Neural cell (in vitro differentiated cells): ENCODE data around the gene STK40. TPM values are rescaled to one million over a fixed set of nuclear protein-coding genes. Genes with fewer than 3 reads are reported as not detected.

Source experiments
- H2AFZ ChIP-seq: fragments of 200-600, 300-800 bp; sonication (generic), shearing (Covaris generic); 2 replicates; pipeline ENCODE4 v1.6.0; 2014; ENCODE audit warnings: low read depth, mild to moderate bottlenecking, antibody characterized with exemption, low read length, moderate library complexity
- H3F3A ChIP-seq: fragments of 200-600 bp; shearing (Covaris generic); 2 replicates; pipeline ENCODE4 v1.6.1; 2016; ENCODE audit warnings: mild to moderate bottlenecking, moderate library complexity, mixed read lengths, antibody characterized with exemption, low read length; ENCODE audit not compliant: insufficient read depth, poor library complexity, severe bottlenecking
- H3K27ac ChIP-seq: fragments of 200-600, 300-800 bp; sonication (generic), shearing (Covaris generic); 2 replicates; pipeline ENCODE4 v1.5.1; 2014; ENCODE audit warnings: mild to moderate bottlenecking, low read length, moderate library complexity
- H3K27me3 ChIP-seq: fragments of 300-800, 200-600 bp; sonication (generic), shearing (Covaris generic); 2 replicates; pipeline ENCODE4 v1.6.0; 2014; ENCODE audit warnings: mild to moderate bottlenecking, low read depth, low read length, moderate library complexity; ENCODE audit not compliant: insufficient read depth
- H3K36me3 ChIP-seq: fragments of 300-800, 200-600 bp; sonication (generic), shearing (Covaris generic); 2 replicates; pipeline ENCODE4 v1.5.1; 2014; ENCODE audit warnings: mild to moderate bottlenecking, antibody characterized with exemption, low read length, moderate library complexity; ENCODE audit not compliant: insufficient read depth
- H3K4me2 ChIP-seq: fragments of 300-800, 200-600 bp; sonication (generic), shearing (Covaris generic); 2 replicates; pipeline ENCODE4 v1.6.0; 2014; ENCODE audit warnings: mild to moderate bottlenecking, low read length
- H3K4me3 ChIP-seq: fragments of 300-800, 200-600 bp; sonication (generic), shearing (Covaris generic); 2 replicates; pipeline ENCODE4 v1.5.1; 2014; ENCODE audit warnings: mild to moderate bottlenecking, low read length, moderate library complexity
- H3K79me2 ChIP-seq: fragments of 200-600 bp; shearing (Covaris generic); replicated peaks from 2 replicates; pipeline ENCODE4 v1.6.0; 2014; ENCODE audit warnings: mild to moderate bottlenecking, low read length, moderate library complexity; ENCODE audit not compliant: insufficient read depth
- H3K9ac ChIP-seq: fragments of 300-800, 200-600 bp; sonication (generic), shearing (Covaris generic); 2 replicates; pipeline ENCODE4 v1.6.1; 2016; ENCODE audit warnings: mild to moderate bottlenecking, low read length, mixed read lengths
- H3K9me2 ChIP-seq: fragments of 200-600 bp; shearing (Covaris generic); 2 replicates; pipeline ENCODE4 v1.6.1; 2016; ENCODE audit warnings: mild to moderate bottlenecking, low read length, mixed read lengths; ENCODE audit not compliant: insufficient read depth
- H3K9me3 ChIP-seq: fragments of 200-600, 300-800 bp; sonication (generic), shearing (Covaris generic); 2 replicates; pipeline ENCODE4 v1.6.1; 2016; ENCODE audit warnings: mild to moderate bottlenecking, mixed run types, low read length, moderate library complexity, mixed read lengths
- H4K20me1 ChIP-seq: fragments of 200-600 bp; shearing (Covaris generic); 2 replicates; pipeline ENCODE4 v1.6.1; 2016; ENCODE audit warnings: mild to moderate bottlenecking, mixed run types; ENCODE audit not compliant: insufficient read depth
- EP300 ChIP-seq: fragments of 450-650 bp; conservative IDR thresholded peaks from 2 replicates; pipeline ENCODE4 v1.6.1; 2014; ENCODE audit warnings: antibody characterized with exemption, mild to moderate bottlenecking, moderate library complexity; ENCODE audit not compliant: poor library complexity, severe bottlenecking
- EZH2 ChIP-seq: fragments of 200-600, 300-800 bp; shearing (Covaris generic), sonication (generic); IDR thresholded peaks from 2 replicates; pipeline ENCODE4 v1.6.1; 2014; ENCODE audit warnings: antibody characterized with exemption, low read length, borderline replicate concordance, mild to moderate bottlenecking; ENCODE audit not compliant: insufficient read depth, poor library complexity, severe bottlenecking
- MXI1 ChIP-seq: fragments of 450-650 bp; conservative IDR thresholded peaks from 2 replicates; pipeline ENCODE4 v1.6.1; 2014; ENCODE audit warnings: antibody characterized with exemption, mild to moderate bottlenecking; ENCODE audit not compliant: poor library complexity, severe bottlenecking
- POLR2AphosphoS5 ChIP-seq: IDR thresholded peaks from 2 replicates; pipeline ENCODE4 v1.6.1; 2012
- RAD21 ChIP-seq: fragments of 450-650 bp; conservative IDR thresholded peaks from 2 replicates; pipeline ENCODE4 v1.6.1; 2014; ENCODE audit warnings: antibody characterized with exemption, mild to moderate bottlenecking, moderate library complexity
- SMC3 ChIP-seq: fragments of 450-650 bp; conservative IDR thresholded peaks from 2 replicates; pipeline ENCODE4 v1.6.1; 2014; ENCODE audit warnings: antibody characterized with exemption, mild to moderate bottlenecking, moderate library complexity; ENCODE audit not compliant: poor library complexity
- TAF1 ChIP-seq: IDR thresholded peaks from 2 replicates; pipeline ENCODE4 v1.6.1; 2012; ENCODE audit warnings: low read depth
- polyA plus RNA-seq: library from polyadenylated mRNA; depleted of rRNA; stranded (reverse); fragments of >200 nt; gene quantifications from 2 replicates; pipeline ENCODE4 v1.2.3, GENCODE V29; 2014
- TF ChIP-seq, protein P1 (sequence below): fragments of 450-650 bp; IDR thresholded peaks from 2 replicates; pipeline ENCODE4 v1.5.1; 2014; ENCODE audit warnings: antibody characterized with exemption, mild to moderate bottlenecking, moderate library complexity; ENCODE audit not compliant: poor library complexity, severe bottlenecking
- TF ChIP-seq, protein P2 (sequence below): IDR thresholded peaks from 2 replicates; pipeline ENCODE4 v1.6.1; 2012; ENCODE audit warnings: borderline replicate concordance

STK40 gene
- polyA plus RNA-seq, 1 donor from 2014 or later: 8.4 TPM

DNA sequence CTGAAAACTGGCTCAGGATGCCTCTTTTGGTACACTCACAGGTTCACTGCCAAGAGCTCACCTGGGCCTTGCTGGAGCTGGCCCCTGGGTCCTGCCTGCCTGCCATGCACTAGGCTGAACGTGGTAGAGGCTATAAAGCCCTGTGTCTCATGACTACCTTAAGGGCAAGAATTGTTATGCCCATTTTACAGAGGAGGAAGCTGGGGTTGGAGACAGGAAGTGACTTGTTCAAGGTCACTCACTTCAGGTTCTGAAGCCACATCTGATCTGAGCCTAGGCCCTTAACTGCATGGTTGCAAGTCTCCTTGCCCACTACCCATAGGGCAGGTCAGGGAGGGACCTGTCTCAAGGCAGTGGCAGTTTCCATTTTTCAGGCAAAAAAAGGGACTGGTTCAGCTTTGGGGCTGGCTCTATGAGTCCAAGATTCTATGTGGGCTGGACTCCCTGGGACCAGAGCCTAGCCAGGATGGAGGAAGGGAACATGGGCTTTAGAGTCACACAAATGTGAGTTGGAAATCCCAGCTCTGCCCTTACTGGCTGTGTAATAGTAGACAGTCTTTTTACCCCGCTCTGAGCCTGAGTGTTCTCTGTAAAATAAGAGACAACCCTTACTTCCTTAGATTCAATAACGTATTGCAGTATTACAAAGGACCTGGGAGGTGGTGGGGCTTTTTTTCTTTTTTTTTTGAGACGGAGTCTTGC lies 7.8 kb downstream of the STK40 start:
- no peaks in the 10 kb centered on the region for H3K36me3 ChIP-seq
- H3F3A ChIP-seq: no peaks in the 10 kb centered on the region
- H3K4me3 ChIP-seq: no peak overlapping the region
- no peak overlapping the region for H3K27ac ChIP-seq
- no peak overlapping the region for H2AFZ ChIP-seq
- H3K9me3 ChIP-seq: no peaks in the 10 kb centered on the region
- H4K20me1 ChIP-seq: peaks cover 2% of the 10 kb centered on the region
- H3K9me2 ChIP-seq: no peaks in the 10 kb centered on the region
- peaks cover 21% of the 10 kb centered on the region for H3K79me2 ChIP-seq
- H3K4me2 ChIP-seq: no peak overlapping the region
- TF ChIP-seq MXI1 (no peak), POLR2AphosphoS5 (no peak), EZH2 (no peak), TAF1 (no peak), SMC3 (no peak), EP300 (no peak), RAD21 (no peak)
- TF ChIP-seq, protein P1, sequence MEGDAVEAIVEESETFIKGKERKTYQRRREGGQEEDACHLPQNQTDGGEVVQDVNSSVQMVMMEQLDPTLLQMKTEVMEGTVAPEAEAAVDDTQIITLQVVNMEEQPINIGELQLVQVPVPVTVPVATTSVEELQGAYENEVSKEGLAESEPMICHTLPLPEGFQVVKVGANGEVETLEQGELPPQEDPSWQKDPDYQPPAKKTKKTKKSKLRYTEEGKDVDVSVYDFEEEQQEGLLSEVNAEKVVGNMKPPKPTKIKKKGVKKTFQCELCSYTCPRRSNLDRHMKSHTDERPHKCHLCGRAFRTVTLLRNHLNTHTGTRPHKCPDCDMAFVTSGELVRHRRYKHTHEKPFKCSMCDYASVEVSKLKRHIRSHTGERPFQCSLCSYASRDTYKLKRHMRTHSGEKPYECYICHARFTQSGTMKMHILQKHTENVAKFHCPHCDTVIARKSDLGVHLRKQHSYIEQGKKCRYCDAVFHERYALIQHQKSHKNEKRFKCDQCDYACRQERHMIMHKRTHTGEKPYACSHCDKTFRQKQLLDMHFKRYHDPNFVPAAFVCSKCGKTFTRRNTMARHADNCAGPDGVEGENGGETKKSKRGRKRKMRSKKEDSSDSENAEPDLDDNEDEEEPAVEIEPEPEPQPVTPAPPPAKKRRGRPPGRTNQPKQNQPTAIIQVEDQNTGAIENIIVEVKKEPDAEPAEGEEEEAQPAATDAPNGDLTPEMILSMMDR: no peak
- TF ChIP-seq, protein P2, sequence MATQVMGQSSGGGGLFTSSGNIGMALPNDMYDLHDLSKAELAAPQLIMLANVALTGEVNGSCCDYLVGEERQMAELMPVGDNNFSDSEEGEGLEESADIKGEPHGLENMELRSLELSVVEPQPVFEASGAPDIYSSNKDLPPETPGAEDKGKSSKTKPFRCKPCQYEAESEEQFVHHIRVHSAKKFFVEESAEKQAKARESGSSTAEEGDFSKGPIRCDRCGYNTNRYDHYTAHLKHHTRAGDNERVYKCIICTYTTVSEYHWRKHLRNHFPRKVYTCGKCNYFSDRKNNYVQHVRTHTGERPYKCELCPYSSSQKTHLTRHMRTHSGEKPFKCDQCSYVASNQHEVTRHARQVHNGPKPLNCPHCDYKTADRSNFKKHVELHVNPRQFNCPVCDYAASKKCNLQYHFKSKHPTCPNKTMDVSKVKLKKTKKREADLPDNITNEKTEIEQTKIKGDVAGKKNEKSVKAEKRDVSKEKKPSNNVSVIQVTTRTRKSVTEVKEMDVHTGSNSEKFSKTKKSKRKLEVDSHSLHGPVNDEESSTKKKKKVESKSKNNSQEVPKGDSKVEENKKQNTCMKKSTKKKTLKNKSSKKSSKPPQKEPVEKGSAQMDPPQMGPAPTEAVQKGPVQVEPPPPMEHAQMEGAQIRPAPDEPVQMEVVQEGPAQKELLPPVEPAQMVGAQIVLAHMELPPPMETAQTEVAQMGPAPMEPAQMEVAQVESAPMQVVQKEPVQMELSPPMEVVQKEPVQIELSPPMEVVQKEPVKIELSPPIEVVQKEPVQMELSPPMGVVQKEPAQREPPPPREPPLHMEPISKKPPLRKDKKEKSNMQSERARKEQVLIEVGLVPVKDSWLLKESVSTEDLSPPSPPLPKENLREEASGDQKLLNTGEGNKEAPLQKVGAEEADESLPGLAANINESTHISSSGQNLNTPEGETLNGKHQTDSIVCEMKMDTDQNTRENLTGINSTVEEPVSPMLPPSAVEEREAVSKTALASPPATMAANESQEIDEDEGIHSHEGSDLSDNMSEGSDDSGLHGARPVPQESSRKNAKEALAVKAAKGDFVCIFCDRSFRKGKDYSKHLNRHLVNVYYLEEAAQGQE: no peak
- no peaks in the 10 kb centered on the region for H3K27me3 ChIP-seq
- no peak overlapping the region for H3K9ac ChIP-seq

DNA sequence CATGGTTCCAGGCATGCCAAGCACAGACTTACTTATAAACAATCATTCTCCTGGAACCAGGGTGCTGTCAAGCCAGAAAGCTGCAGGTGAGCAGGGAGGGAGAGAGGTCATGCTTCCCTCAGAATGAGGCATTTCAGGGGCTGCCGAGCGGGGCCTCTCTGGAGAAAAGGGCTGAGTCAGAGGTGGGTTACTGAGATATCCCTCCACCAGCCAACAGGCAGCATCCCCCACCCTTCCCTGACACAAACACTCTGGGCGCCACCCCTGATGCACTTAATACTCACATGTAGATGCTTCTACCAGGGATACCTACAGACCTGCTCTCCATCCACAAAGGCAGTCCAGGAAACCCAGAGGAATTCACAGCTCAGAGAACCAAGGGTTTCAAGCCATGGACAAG lies 13.1 kb downstream of the STK40 start:
- no peaks in the 10 kb centered on the region for H3K36me3 ChIP-seq
- no peaks in the 10 kb centered on the region for H3F3A ChIP-seq
- TF ChIP-seq RAD21 (no peak), TAF1 (no peak), EP300 (no peak), POLR2AphosphoS5 (no peak), MXI1 (no peak)
- TF ChIP-seq, protein P1: no peak
- TF ChIP-seq, protein P2: no peak
- no peak overlapping the region for H3K27ac ChIP-seq
- no peaks in the 10 kb centered on the region for H3K9me2 ChIP-seq
- no peaks in the 10 kb centered on the region for H3K9me3 ChIP-seq
- H3K4me2 ChIP-seq: no peak overlapping the region
- no peak overlapping the region for H3K4me3 ChIP-seq
- no peaks in the 10 kb centered on the region for H3K27me3 ChIP-seq
- H3K79me2 ChIP-seq: peaks cover 5% of the 10 kb centered on the region
- no peak overlapping the region for H3K9ac ChIP-seq
- H2AFZ ChIP-seq: no peak overlapping the region
- no peaks in the 10 kb centered on the region for H4K20me1 ChIP-seq
